Rectal smooth muscle tissue (tissue), 1 donor: ENCODE results near the gene ZFP57.
A peak's percentile ranks its signal among the peaks of the same experiment; 100 is the strongest.

Experiments
- H3K27ac ChIP-seq: one replicate; pipeline ENCODE4 v1.7.0; 2013; ENCODE audit warnings: low read depth, low read length, inconsistent platforms
- H3K27me3 ChIP-seq: one replicate; pipeline ENCODE4 v1.7.0; 2013; ENCODE audit warnings: low read length; ENCODE audit not compliant: control insufficient read depth, insufficient read depth
- H3K36me3 ChIP-seq: one replicate; pipeline ENCODE4 v1.7.0; 2013; ENCODE audit warnings: low read length; ENCODE audit not compliant: control insufficient read depth, insufficient read depth
- H3K4me1 ChIP-seq: one replicate; pipeline ENCODE4 v1.7.0; 2013; ENCODE audit warnings: low read length; ENCODE audit not compliant: control insufficient read depth, insufficient read depth
- H3K4me3 ChIP-seq: one replicate; pipeline ENCODE4 v1.7.0; 2013; ENCODE audit warnings: low read length
- H3K9ac ChIP-seq: one replicate; pipeline ENCODE4 v1.7.0; 2013; ENCODE audit warnings: low read length

Gene ZFP57

GRCh38 chr6:29720863-29721262, 39.9 kb upstream of the ZFP57 start:
- no peaks in the 10 kb centered on the region for H3K27me3 ChIP-seq

GRCh38 chr6:29710281-29710941, 29.5 kb upstream of the ZFP57 start:
- no peak overlapping the region for H3K9ac ChIP-seq
- no peaks in the 10 kb centered on the region for H3K36me3 ChIP-seq
- no peaks in the 10 kb centered on the region for H3K4me1 ChIP-seq
- peaks cover 4% of the 10 kb centered on the region for H3K27me3 ChIP-seq
- no peak overlapping the region for H3K4me3 ChIP-seq
- no peak overlapping the region for H3K27ac ChIP-seq

More at GRCh38 chr6:29720863-29721262, 39.9 kb upstream of the ZFP57 start:
- no peak overlapping the region for H3K4me3 ChIP-seq
- H3K9ac ChIP-seq: no peak overlapping the region
- H3K36me3 ChIP-seq: no peaks in the 10 kb centered on the region
- H3K4me1 ChIP-seq: peaks cover 3% of the 10 kb centered on the region
- H3K27ac ChIP-seq: no peak overlapping the region

GRCh38 chr6:29709188-29709587, 28.2 kb upstream of the ZFP57 start:
- H3K27me3 ChIP-seq: peaks cover 4% of the 10 kb centered on the region
- H3K9ac ChIP-seq: no peak overlapping the region
- H3K36me3 ChIP-seq: no peaks in the 10 kb centered on the region
- no peak overlapping the region for H3K27ac ChIP-seq
- no peak overlapping the region for H3K4me3 ChIP-seq
- no peaks in the 10 kb centered on the region for H3K4me1 ChIP-seq

GRCh38 chr6:29708432-29709179, 27.7 kb upstream of the ZFP57 start:
- Histone ChIP-seq H3K27ac (no peak overlapping the region), H3K4me1 (no peaks in the 10 kb centered on the region), H3K36me3 (no peaks in the 10 kb centered on the region), H3K9ac (no peak overlapping the region), H3K27me3 (peaks cover 4% of the 10 kb centered on the region), H3K4me3 (no peak overlapping the region)

- H3K4me3 ChIP-seq: no peak overlapping the region
Observed at GRCh38 chr6:29705389-29706231, 24.7 kb upstream of the ZFP57 start.

GRCh38 chr6:29702519-29703103, 21.7 kb upstream of the ZFP57 start:
- no peaks in the 10 kb centered on the region for H3K27me3 ChIP-seq
- H3K4me1 ChIP-seq: no peaks in the 10 kb centered on the region
- H3K27ac ChIP-seq: no peak overlapping the region
- no peaks in the 10 kb centered on the region for H3K36me3 ChIP-seq
- H3K9ac ChIP-seq: no peak overlapping the region
- no peak overlapping the region for H3K4me3 ChIP-seq

More at GRCh38 chr6:29705389-29706231, 24.7 kb upstream of the ZFP57 start:
- H3K27ac ChIP-seq: no peak overlapping the region
- H3K36me3 ChIP-seq: no peaks in the 10 kb centered on the region
- no peaks in the 10 kb centered on the region for H3K4me1 ChIP-seq
- H3K27me3 ChIP-seq: peaks cover 4% of the 10 kb centered on the region
- no peak overlapping the region for H3K9ac ChIP-seq

- no peaks in the 10 kb centered on the region for H3K36me3 ChIP-seq
- no peak overlapping the region for H3K4me3 ChIP-seq
- H3K27ac ChIP-seq: no peak overlapping the region
- H3K4me1 ChIP-seq: no peaks in the 10 kb centered on the region
- no peaks in the 10 kb centered on the region for H3K27me3 ChIP-seq
- no peak overlapping the region for H3K9ac ChIP-seq
Observed at GRCh38 chr6:29696147-29697125, 15.5 kb upstream of the ZFP57 start.

- Histone ChIP-seq H3K9ac (no peak overlapping the region), H3K4me3 (no peak overlapping the region), H3K27me3 (no peaks in the 10 kb centered on the region), H3K36me3 (no peaks in the 10 kb centered on the region), H3K27ac (no peak overlapping the region), H3K4me1 (no peaks in the 10 kb centered on the region)
Observed at GRCh38 chr6:29694637-29695036, 13.7 kb upstream of the ZFP57 start.

- Histone ChIP-seq H3K27ac (no peak overlapping the region), H3K4me3 (no peak overlapping the region), H3K4me1 (no peaks in the 10 kb centered on the region), H3K36me3 (no peaks in the 10 kb centered on the region), H3K27me3 (no peaks in the 10 kb centered on the region), H3K9ac (no peak overlapping the region)
Observed at GRCh38 chr6:29685718-29686326, 4.9 kb upstream of the ZFP57 start.

- H3K27me3 ChIP-seq: peaks cover 5% of the 10 kb centered on the region
- H3K4me1 ChIP-seq: no peaks in the 10 kb centered on the region
- H3K27ac ChIP-seq: no peak overlapping the region
- no peak overlapping the region for H3K4me3 ChIP-seq
- no peak overlapping the region for H3K9ac ChIP-seq
- H3K36me3 ChIP-seq: no peaks in the 10 kb centered on the region
Observed at GRCh38 chr6:29681811-29682210, 859 bp upstream of the ZFP57 start.

GRCh38 chr6:29680416-29680815, 536 bp downstream of the ZFP57 start:
- Histone ChIP-seq H3K9ac (no peak overlapping the region), H3K4me1 (no peaks in the 10 kb centered on the region), H3K27ac (no peak overlapping the region), H3K36me3 (no peaks in the 10 kb centered on the region), H3K27me3 (peaks cover 5% of the 10 kb centered on the region), H3K4me3 (peak overlapping the region; percentile 1)
